HL-60/S4 (cell line): ENCODE data around the gene KIRREL3.
"Not testable (repeated sequence)": the region's sequence is repeated elsewhere in the genome, so short reads cannot be mapped to it uniquely, and the experiment has no call there.

Source experiments
- in situ Hi-C: fragments of 300-500 bp; cut with MboI; formaldehyde crosslinking; loops from 2 replicates; pipeline ENCODE4 v1.14.3; 2022; ENCODE audit warnings: low sequenced_read_pairs

The KIRREL3 gene

GRCh38 chr11:126963115-126963514 is 37.5 kb downstream of the KIRREL3 start:
- in situ Hi-C loops, result no loop called here

DNA sequence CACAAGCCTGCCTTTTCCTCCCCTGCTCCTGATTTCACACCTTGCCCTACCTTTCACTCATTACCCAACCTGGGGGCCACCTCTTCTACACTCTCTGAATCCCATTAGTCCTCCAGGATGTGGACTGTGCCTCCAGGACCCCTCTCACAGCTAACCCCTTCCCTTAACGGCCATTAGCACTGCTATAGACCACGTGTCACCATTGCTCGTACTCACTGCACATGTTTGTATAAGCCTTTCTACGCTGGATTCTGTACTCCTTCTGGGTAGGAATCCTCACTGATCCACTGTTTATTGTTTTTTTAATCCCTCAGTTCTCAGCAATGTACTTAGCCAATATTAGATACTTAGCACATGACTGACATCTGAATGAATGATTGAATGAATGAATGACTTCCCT is 40.9 kb downstream of the KIRREL3 start:
- in situ Hi-C loops, result no loop called here

DNA sequence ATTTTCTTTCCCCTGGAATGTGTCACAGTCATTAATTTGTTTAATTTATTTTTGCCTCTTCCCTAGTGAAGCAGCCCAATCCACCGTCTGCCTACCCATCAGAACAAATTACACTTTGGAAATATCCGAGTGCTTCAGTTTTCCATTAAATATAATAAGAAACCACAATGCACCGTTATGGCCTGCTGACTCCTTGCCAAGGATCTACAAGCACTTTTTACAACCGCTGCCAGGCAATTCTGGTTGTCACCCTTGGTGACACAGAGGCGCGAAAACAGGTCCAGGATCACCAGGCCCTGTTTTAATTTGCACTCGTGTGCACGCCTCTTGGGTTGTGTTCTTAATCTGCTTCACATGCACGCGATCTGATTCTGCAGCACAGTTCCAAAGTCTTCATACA is 43.9 kb downstream of the KIRREL3 start:
- in situ Hi-C loops, result no loop called here

- in situ Hi-C loops, result not testable (repeated sequence)
Measured at GRCh38 chr11:126952533-126952932, 48.0 kb downstream of the KIRREL3 start.

GRCh38 chr11:126951465-126951864 is 49.1 kb downstream of the KIRREL3 start:
- in situ Hi-C loops, result no loop called here

GRCh38 chr11:126949066-126949891 is 51.3 kb downstream of the KIRREL3 start:
- in situ Hi-C loops, result no loop called here

DNA sequence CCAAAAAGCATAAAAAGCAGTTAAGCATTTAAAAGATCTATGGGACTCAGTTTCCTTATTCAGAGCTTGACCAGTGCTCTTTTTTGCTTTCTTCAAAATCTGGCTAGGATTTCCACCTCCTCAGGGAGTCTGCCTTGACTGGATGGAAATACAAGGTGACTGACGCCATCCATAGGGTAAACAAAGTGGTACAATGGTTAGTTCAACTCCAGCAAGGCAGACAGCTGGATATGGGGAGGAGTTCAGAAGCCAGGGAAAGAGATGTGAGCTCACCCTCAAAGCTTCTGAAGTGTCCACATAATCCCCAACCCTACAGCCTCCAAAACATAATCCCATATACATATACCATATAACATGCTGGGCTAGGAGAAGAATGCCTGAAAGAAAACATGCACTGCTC is 52.0 kb downstream of the KIRREL3 start:
- in situ Hi-C loops, result no loop called here

DNA sequence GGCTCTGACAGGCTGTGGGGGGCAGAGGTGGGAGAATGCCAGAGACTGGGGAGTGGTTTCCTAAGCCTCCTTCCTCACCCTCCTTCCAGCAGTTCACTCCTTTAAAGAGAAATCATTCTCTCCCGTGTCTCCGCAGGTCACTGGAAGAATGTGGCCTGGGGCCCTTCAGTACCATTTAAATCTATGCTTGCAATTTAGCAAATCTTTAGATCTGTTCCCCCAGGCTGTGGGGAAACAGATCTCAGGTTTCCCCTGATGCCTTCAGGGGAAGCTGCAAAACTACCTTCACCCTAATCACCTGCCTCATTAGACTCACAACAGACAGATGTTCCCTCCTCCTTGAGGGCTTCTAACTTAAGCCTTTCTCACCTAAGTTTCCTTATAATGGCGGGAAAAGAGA is 55.3 kb downstream of the KIRREL3 start:
- in situ Hi-C loops, result no loop called here

DNA sequence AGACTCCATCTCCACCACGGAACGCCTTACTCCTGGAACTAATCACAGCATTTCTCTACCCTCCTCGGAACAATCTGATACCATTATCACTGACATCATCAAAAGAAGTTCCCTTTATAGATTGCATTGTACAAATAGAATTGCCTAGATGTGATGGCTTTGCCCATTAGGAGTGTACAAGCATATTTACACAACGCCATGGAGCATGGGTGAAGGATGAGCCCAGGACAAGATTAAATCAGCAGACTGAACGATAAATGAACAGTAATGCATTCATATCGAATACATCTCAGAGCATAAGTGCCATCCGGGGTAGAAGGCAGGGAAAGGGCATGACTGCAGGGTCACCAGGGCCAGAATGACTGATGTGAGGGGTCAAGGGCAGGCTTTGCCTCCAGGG is 57.3 kb downstream of the KIRREL3 start:
- in situ Hi-C loops, result no loop called here

- in situ Hi-C loops, result no loop called here
Measured at GRCh38 chr11:126942146-126942545, 58.4 kb downstream of the KIRREL3 start.

DNA sequence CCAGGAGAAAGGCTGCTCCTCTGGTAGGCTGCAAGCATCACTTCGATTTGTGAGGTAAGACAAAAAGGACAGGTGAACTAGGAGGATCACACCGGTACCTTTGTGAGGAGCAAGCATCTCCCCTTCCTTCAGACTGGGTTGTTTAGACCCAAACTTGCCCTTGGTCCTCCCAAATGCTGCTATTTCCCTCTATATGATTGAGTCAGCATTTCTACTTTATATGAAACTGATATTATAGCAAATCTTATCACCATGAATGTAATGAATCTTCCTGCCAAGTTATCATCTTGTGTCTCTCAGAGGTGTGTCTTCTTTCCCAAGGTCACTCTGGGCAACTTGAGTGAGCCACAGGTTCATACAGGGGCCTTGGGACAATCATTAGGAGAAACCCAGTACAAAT is 61.0 kb downstream of the KIRREL3 start:
- in situ Hi-C loops, result no loop called here

DNA sequence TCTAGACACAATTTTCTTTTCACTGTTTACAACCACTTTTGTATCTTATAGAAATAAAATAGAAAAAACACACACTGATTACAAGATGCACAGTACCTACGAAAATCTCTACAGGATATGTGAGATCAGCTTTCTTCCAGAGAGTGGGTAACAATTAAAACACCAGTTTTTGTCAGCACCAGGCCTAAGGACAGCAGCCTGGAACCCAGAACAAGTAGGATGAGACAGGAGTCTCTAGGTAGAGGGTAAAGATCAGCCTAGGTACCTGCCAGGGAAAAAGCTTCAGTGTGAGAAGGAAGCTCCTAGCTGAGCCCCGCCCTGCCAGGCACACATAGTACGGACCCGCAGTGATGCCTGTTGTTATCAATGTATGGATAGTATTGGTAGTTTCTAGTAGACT is 61.9 kb downstream of the KIRREL3 start:
- in situ Hi-C loops, result no loop called here

- in situ Hi-C loops, result no loop called here
Measured at GRCh38 chr11:126930091-126930841, 70.3 kb downstream of the KIRREL3 start.

GRCh38 chr11:126929179-126930061 is 71.2 kb downstream of the KIRREL3 start:
- in situ Hi-C loops, result no loop called here

DNA sequence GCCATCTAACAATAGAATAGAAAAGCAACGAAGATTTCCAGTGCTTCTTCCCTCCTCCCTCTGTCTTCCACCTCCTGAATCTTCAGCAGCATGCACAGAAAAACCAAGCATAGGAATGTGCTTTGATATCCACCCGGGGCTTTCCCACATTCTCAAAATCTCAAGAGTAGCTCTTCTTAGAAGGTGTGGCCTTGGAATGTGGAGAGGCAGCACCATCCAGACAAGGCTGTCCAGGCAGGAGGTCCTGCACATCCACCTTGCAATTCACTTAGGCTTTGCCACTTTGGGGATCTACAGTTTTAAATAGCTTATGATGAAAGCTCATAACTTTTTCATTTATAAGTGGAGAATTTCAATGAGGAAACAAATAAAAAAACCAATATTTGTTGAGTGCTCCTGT is 72.9 kb downstream of the KIRREL3 start:
- in situ Hi-C loops, result no loop called here

- in situ Hi-C loops, result no loop called here
Measured at GRCh38 chr11:126926376-126926791, 74.2 kb downstream of the KIRREL3 start.

- in situ Hi-C loops, result no loop called here
Measured at GRCh38 chr11:126925321-126926093, 75.1 kb downstream of the KIRREL3 start.

DNA sequence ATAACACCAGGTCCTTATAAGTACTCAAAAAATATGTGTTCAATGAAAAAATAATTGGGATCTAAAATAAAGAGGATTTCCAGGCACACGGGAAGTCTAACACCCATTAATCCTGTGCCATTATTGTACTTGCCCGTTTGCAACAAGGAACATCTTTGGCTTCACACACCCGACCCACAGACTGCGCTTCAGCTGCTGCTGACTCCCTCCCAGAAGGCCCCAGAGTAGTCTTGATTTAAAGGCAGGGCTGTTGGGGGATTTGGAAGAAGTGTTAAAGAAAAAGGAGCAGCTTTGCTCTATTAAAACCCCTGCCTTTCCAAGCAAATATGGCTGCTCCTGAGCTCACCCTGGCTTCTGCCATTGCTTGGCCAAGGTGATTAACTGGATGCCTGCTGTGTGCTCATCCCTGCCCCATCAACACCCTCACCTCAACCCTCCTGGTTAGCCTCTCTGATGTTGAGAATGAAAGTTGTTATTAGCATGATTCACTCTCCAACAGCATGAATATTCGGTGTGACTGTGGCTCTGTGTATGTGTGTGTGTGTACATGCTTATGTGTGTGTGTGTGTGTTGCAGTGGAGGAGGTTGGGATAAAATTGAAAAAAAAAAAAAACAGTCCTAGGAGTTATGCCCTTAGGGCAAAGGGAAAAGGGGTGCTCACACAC is 76.1 kb downstream of the KIRREL3 start:
- in situ Hi-C loops, result no loop called here

DNA sequence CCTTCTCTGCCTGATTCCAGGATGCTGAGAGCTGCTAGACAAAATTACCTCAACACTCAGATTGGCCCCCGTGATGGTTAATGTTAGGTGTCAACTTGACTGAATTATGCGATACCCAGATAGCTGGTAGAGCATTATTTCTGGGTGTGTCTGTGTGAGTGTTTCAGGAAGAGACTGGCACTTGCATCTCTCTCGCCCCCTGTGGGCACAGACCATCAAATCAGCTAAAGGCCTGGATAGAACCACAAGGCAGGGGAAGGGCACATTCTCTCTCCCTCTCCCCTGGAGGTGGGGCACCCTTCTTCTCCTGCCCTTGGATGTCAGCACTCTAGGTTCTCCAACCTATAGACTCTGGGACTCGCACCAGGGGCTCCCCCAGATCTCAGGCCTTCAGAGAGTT is 79.7 kb downstream of the KIRREL3 start:
- in situ Hi-C loops, result no loop called here
